GM12801 (cell line): ENCODE measurements around the gene NELL1.

Source experiments
- TF ChIP-seq, protein P1 (sequence below): IDR thresholded peaks from one replicate; pipeline ENCODE4 v1.5.1; 2011; ENCODE audit warnings: control low read depth; ENCODE audit not compliant: insufficient read length; ENCODE audit errors: extremely low read depth

NELL1 gene

DNA sequence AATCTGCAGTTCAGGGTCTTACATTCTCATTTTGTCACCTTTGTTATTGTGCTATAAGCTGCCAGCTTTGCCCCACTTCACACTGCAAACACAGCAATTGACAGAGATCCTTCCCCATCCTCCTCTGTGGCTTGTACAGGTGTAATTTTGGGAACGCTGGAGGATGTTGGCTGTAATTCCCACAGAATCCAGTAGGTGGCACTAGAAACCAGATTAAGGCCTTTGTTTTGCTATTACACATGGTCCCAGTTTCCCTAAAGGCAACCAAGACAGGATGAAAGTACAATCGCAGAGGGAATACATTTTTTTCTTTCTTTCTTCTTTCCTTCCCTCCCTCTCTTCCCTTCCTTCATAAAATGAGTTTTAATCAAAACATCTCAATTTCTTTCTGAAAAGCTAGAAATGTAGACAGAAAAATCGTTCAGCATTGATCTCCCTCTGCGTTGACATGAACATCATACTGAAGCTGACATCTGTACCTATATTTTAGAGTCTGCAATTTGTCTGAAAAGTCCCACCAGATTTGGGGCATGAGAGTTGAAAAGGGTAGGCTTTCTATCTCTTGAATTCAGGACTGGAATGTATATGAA, 21.3 kb upstream of the NELL1 start:
- TF ChIP-seq, protein P1, sequence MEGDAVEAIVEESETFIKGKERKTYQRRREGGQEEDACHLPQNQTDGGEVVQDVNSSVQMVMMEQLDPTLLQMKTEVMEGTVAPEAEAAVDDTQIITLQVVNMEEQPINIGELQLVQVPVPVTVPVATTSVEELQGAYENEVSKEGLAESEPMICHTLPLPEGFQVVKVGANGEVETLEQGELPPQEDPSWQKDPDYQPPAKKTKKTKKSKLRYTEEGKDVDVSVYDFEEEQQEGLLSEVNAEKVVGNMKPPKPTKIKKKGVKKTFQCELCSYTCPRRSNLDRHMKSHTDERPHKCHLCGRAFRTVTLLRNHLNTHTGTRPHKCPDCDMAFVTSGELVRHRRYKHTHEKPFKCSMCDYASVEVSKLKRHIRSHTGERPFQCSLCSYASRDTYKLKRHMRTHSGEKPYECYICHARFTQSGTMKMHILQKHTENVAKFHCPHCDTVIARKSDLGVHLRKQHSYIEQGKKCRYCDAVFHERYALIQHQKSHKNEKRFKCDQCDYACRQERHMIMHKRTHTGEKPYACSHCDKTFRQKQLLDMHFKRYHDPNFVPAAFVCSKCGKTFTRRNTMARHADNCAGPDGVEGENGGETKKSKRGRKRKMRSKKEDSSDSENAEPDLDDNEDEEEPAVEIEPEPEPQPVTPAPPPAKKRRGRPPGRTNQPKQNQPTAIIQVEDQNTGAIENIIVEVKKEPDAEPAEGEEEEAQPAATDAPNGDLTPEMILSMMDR, result peak; percentile 72

DNA sequence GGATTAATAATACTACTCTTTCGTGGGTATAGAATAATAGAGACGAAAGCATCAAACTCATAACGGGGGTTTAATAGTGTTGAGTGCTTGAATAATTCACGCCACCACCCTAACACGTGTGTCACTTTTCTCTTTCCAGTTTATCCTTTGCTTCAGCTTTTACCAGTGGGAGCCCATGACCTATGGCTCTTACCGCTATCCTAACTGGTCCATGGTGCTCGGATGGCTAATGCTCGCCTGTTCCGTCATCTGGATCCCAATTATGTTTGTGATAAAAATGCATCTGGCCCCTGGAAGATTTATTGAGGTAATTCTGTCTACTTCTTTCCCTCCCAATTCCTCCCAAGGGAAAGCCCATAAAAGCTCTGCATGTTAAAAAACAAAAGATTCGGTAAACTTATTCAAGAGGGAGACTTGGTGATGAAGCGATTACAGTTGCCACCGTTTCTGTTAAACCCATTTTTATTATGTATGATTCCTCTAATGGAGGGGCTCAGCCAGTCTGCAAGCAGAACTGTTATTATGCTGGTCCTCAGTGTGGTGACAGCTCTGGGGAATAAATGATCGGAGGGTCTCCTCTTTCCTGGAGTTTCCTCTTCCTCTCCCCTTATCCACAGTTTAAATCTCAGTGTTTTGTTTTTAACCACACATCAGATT, 17.1 kb upstream of the NELL1 start:
- TF ChIP-seq, protein P1, result no peak

DNA sequence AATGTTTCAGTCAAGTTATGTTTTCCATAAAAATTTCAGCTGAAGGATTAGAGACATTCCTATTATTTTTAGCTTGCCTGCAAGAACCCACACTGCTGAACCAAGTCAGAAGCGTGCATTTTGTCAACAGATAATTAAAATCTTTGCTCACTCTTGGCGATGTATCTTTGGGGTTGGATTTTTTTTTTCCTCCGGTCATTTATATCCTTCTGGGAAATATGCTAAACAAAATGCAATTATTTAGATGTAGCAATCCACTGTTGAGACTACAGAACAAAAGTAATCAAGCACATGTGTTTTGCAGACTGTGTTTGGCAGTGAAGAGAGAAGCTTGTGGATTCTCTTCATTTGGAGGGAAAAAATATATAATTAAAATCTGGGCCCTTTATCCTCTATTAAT, 15.3 kb upstream of the NELL1 start:
- TF ChIP-seq, protein P1, result no peak

DNA sequence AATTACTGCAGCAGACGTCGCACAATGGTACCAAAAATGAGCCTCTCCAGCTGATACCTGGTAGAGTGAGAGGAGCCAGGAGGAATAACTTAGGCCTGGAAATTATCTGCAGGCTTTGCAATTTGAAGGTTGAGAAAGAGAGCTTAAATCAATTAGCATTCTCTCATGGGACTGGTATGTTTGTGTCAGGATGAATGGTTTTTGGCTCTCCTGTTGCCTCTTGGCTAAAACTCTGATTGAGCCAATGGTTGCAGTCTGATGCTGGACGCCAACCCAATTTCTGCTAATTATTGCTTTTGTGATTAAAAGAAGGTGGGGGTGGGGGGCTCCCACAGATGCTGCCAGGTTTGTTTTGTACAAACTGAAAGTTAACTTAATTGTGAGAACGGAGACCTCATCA, 12.5 kb upstream of the NELL1 start:
- TF ChIP-seq, protein P1, result no peak

DNA sequence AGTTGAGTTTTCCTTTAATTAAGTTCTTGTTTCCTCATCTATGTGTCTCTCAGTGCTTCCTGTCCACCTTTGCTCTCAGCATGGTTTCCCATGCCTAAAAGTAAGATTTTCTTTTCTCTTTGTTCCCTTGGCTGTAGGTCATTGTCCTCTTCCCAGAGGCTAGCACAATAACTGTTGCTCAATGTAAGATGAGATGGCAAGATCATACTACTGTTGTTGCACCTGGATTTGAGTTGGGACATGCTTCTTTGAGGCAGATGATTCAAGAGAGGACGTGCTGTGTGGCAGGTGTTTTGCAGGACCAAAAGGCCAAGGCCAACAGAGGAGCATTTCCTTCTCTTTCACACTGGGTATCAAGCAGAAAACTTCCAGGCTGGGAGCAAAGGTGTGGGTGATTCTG, 11.3 kb upstream of the NELL1 start:
- TF ChIP-seq, protein P1, result no peak

DNA sequence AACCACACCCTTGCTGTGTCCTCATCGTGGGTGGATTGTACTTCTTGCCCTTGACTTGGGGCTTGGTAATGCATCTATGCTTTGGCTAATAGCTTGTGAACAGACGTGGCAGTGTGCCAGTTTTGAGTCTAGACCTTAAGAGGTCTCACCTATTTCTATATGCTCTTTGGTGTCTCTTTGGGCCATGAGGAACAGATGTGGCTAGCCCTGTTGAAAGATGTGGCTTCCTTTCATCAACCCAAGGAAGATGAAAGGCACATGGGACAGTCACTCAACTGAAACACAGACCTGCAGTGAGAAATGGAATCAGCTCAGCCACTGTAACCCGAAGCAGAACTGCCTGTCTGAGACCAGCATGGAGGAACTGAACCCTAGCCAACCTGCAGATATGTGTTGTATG, 7.9 kb upstream of the NELL1 start:
- TF ChIP-seq, protein P1, result no peak

DNA sequence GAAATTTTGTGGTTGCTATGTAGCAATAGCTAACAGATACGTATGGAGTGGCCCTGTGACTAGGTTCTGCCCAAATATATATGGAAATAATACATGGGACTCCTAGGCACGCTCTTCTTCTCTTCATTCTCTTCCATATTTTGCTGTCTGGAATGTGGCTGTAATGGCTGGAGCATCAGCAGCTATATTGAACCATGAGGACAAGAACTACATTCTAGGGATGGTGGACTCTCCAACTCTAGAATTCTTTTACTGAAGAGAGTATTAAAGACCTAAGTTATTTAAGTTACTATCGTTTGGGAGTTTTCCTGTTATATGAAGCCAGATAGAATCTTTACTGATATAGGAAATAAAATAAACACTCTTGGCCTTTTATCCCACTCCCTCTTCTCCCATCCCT, 7.5 kb upstream of the NELL1 start:
- TF ChIP-seq, protein P1, result no peak
